Measurements from ENCODE around the gene NTN5. TPM values are rescaled to one million over a fixed set of nuclear protein-coding genes. Genes with fewer than 3 reads are reported as not detected.

Gene NTN5
- total RNA-seq, 1 donor from 2014 or later, result 0.11 TPM

DNA sequence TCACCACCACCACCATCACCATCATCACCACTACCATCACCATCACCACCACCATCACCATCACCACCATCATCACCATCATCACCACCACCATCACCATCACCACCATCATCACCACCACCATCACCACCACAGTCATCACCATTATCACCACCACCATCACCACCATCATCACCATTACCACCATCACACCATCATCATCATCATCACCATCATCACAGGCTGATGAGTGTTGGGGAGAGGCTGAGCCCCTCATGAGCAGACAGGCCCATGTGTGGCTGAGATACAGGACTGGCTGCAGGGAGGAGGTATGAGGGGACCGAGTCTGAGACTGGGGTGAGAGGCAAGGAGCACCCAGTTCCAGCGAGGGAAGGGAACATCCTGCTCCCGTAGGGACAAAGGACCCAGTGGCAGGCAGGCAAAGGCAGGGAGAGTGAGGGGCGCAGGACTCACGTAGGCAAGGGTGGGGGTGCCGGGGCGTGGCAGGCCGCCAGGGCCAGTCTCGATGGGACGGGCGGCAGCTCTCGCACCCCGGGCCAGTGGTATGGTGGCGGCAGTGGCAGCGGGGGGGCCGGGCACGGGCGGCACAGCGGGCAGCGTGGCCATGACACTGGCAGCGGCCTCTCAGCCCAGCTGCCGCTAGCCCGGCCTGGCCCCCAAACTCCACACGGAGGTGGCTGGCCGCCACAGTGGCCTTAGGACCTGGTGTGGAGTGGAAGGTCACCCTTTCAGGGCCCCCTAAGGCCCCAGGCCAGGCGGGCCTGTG is 2.7 kb downstream of the NTN5 start:
- no peak for FAIRE-seq
- no peak overlapping the region for H3K4me3 ChIP-seq (ENCODE audit: insufficient read depth, low read depth, low read length)
- Mint-ChIP-seq H3K4me1 (ENCODE audit: low read depth, unreplicated experiment) (no peaks in the 10 kb centered on the region), H3K9me3 (ENCODE audit: unreplicated experiment) (no peaks in the 10 kb centered on the region), H3K27me3 (ENCODE audit: low read depth, unreplicated experiment) (peaks cover 21% of the 10 kb centered on the region), H3K4me3 (ENCODE audit: unreplicated experiment) (no peak overlapping the region), H3K27ac (ENCODE audit: unreplicated experiment) (no peak overlapping the region), H3K36me3 (ENCODE audit: low read depth, unreplicated experiment) (no peaks in the 10 kb centered on the region)
- H3K79me2 ChIP-seq (ENCODE audit: insufficient read depth, low read length), result no peaks in the 10 kb centered on the region
- no peak overlapping the region for H3K4me2 ChIP-seq (ENCODE audit: low read length)
- H3K27me3 ChIP-seq (ENCODE audit: insufficient read depth, low read length), result no peaks in the 10 kb centered on the region
- no peak overlapping the region for H2AFZ ChIP-seq (ENCODE audit: low read depth, low read length)
- DNase-seq (ENCODE audit: low read depth), result no peak
- H3K4me1 ChIP-seq (ENCODE audit: insufficient read depth, low read length), result no peaks in the 10 kb centered on the region
- peaks cover 3% of the 10 kb centered on the region for H3K9me3 ChIP-seq (ENCODE audit: insufficient read depth, low read depth, low read length)
- TF ChIP-seq, protein P1, sequence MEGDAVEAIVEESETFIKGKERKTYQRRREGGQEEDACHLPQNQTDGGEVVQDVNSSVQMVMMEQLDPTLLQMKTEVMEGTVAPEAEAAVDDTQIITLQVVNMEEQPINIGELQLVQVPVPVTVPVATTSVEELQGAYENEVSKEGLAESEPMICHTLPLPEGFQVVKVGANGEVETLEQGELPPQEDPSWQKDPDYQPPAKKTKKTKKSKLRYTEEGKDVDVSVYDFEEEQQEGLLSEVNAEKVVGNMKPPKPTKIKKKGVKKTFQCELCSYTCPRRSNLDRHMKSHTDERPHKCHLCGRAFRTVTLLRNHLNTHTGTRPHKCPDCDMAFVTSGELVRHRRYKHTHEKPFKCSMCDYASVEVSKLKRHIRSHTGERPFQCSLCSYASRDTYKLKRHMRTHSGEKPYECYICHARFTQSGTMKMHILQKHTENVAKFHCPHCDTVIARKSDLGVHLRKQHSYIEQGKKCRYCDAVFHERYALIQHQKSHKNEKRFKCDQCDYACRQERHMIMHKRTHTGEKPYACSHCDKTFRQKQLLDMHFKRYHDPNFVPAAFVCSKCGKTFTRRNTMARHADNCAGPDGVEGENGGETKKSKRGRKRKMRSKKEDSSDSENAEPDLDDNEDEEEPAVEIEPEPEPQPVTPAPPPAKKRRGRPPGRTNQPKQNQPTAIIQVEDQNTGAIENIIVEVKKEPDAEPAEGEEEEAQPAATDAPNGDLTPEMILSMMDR (IDR thresholded peaks at IDR 0.05; ENCODE audit: insufficient read depth, low read depth, low read length), result no peak
- no peak for TF ChIP-seq EZH2 (IDR thresholded peaks at IDR 0.05; ENCODE audit: insufficient read depth, low read length)
- no peak overlapping the region for H3K27ac ChIP-seq (ENCODE audit: low read depth, low read length)
- no peak overlapping the region for H3K9ac ChIP-seq (ENCODE audit: low read length)
- H3K36me3 ChIP-seq (ENCODE audit: insufficient read depth, low read length), result no peaks in the 10 kb centered on the region
- no peaks in the 10 kb centered on the region for H4K20me1 ChIP-seq (ENCODE audit: insufficient read depth, low read length)

DNA sequence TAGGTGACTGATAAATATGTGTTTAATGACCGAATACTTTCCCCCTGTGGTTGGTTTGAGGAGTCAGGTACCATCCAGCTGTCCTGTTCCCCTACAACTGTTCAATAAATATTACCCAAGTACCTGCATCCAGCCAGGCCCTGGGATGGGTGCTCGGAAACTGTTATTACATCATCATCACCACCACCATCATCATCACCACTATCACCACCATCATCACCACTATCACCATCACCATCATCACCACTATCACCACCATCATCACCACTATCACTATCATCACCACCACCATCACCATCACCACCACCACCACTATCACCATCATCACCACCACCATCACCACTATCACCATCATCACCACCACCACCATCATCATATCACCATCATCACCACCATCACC is 4.1 kb downstream of the NTN5 start:
- no peak overlapping the region for H3K27ac Mint-ChIP-seq (ENCODE audit: unreplicated experiment)
- FAIRE-seq (no peak), DNase-seq (ENCODE audit: low read depth) (no peak)
- Histone ChIP-seq H3K36me3 (ENCODE audit: insufficient read depth, low read length) (no peaks in the 10 kb centered on the region), H4K20me1 (ENCODE audit: insufficient read depth, low read length) (no peaks in the 10 kb centered on the region), H3K4me1 (ENCODE audit: insufficient read depth, low read length) (no peaks in the 10 kb centered on the region), H3K4me2 (ENCODE audit: low read length) (no peak overlapping the region), H3K9me3 (ENCODE audit: insufficient read depth, low read depth, low read length) (peaks cover 3% of the 10 kb centered on the region), H3K4me3 (ENCODE audit: insufficient read depth, low read depth, low read length) (no peak overlapping the region), H3K9ac (ENCODE audit: low read length) (no peak overlapping the region), H3K27ac (ENCODE audit: low read depth, low read length) (no peak overlapping the region), H2AFZ (ENCODE audit: low read depth, low read length) (no peak overlapping the region), H3K27me3 (ENCODE audit: insufficient read depth, low read length) (no peaks in the 10 kb centered on the region), H3K79me2 (ENCODE audit: insufficient read depth, low read length) (no peaks in the 10 kb centered on the region)
- H3K4me3 Mint-ChIP-seq (ENCODE audit: unreplicated experiment), result no peak overlapping the region
- H3K9me3 Mint-ChIP-seq (ENCODE audit: unreplicated experiment), result no peaks in the 10 kb centered on the region
- TF ChIP-seq, protein P1 (IDR thresholded peaks at IDR 0.05; ENCODE audit: insufficient read depth, low read depth, low read length), result no peak
- no peak for TF ChIP-seq EZH2 (IDR thresholded peaks at IDR 0.05; ENCODE audit: insufficient read depth, low read length)
- peaks cover 18% of the 10 kb centered on the region for H3K27me3 Mint-ChIP-seq (ENCODE audit: low read depth, unreplicated experiment)
- H3K4me1 Mint-ChIP-seq (ENCODE audit: low read depth, unreplicated experiment), result no peaks in the 10 kb centered on the region
- H3K36me3 Mint-ChIP-seq (ENCODE audit: low read depth, unreplicated experiment), result no peaks in the 10 kb centered on the region

DNA sequence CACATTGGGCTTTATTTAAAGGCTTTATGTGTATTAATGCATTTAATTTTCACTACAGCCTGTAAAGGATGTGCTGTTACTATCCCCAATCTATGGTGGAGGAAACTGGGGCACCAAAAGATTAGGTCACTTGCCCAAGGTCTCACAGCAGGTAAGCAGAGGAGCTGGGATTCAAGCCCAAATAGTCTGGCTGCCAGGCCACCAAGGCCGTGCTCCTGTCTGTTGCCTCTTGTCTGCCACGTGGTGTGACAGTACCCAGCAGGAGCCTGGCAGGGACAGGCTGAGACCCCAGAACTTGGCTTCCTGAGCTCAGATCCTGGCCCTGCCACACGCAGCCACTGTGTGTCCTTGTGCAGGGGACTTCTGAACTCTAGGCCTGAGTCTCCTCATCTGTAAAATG is 4.5 kb downstream of the NTN5 start:
- no peak for FAIRE-seq
- no peak overlapping the region for H3K27ac ChIP-seq (ENCODE audit: low read depth, low read length)
- H3K79me2 ChIP-seq (ENCODE audit: insufficient read depth, low read length), result no peaks in the 10 kb centered on the region
- no peaks in the 10 kb centered on the region for H4K20me1 ChIP-seq (ENCODE audit: insufficient read depth, low read length)
- TF ChIP-seq, protein P1 (IDR thresholded peaks at IDR 0.05; ENCODE audit: insufficient read depth, low read depth, low read length), result no peak
- TF ChIP-seq EZH2 (IDR thresholded peaks at IDR 0.05; ENCODE audit: insufficient read depth, low read length), result no peak
- no peaks in the 10 kb centered on the region for H3K4me1 ChIP-seq (ENCODE audit: insufficient read depth, low read length)
- Mint-ChIP-seq H3K9me3 (ENCODE audit: unreplicated experiment) (no peaks in the 10 kb centered on the region), H3K27ac (ENCODE audit: unreplicated experiment) (no peak overlapping the region), H3K36me3 (ENCODE audit: low read depth, unreplicated experiment) (no peaks in the 10 kb centered on the region), H3K4me3 (ENCODE audit: unreplicated experiment) (no peak overlapping the region), H3K27me3 (ENCODE audit: low read depth, unreplicated experiment) (peaks cover 16% of the 10 kb centered on the region), H3K4me1 (ENCODE audit: low read depth, unreplicated experiment) (no peaks in the 10 kb centered on the region)
- peaks cover 3% of the 10 kb centered on the region for H3K9me3 ChIP-seq (ENCODE audit: insufficient read depth, low read depth, low read length)
- no peak overlapping the region for H3K9ac ChIP-seq (ENCODE audit: low read length)
- DNase-seq (ENCODE audit: low read depth), result no peak
- no peaks in the 10 kb centered on the region for H3K36me3 ChIP-seq (ENCODE audit: insufficient read depth, low read length)
- H2AFZ ChIP-seq (ENCODE audit: low read depth, low read length), result no peak overlapping the region
- H3K4me3 ChIP-seq (ENCODE audit: insufficient read depth, low read depth, low read length), result no peak overlapping the region
- no peak overlapping the region for H3K4me2 ChIP-seq (ENCODE audit: low read length)
- H3K27me3 ChIP-seq (ENCODE audit: insufficient read depth, low read length), result no peaks in the 10 kb centered on the region
